PC-9 (cell line): ENCODE measurements around the gene SOS1.

Experiments used
- CTCF ChIP-seq: fragments of 200-600 bp; sonication (generic); conservative IDR thresholded peaks from 2 replicates; pipeline ENCODE4 v1.6.1; 2017; ENCODE audit warnings: mixed run types, antibody characterized with exemption, mild to moderate bottlenecking, moderate library complexity
- EZH2 ChIP-seq: fragments of 200-600 bp; sonication (generic); IDR thresholded peaks from 2 replicates; pipeline ENCODE4 v1.8.0; 2017; ENCODE audit warnings: antibody characterized with exemption, low read depth

GRCh38 chr2:39062320-39062719, 58.5 kb downstream of the SOS1 start:
- TF ChIP-seq CTCF, result no peak
- TF ChIP-seq EZH2, result no peak
